Esophagus squamous epithelium (tissue), 4 donors: ENCODE data around the gene GRIK4.

Source experiments
- CTCF ChIP-seq, 6 experiments: fragments of 450-650 bp in 4 of 6; fragments of 200-600 bp in 2 of 6; sonication (generic) in 2 of 6; IDR thresholded peaks; one replicate each; pipeline ENCODE4 v1.5.1; 2016 to 2019; ENCODE audit warnings: antibody characterized with exemption in 6 of 6, mild to moderate bottlenecking in 4 of 6, moderate library complexity in 4 of 6
- POLR2A ChIP-seq, 4 donors: fragments of 450-650 bp; IDR thresholded peaks; one replicate each; pipeline ENCODE4 v1.6.1; 2017; ENCODE audit warnings: antibody characterized with exemption in 4 of 4, mild to moderate bottlenecking in 4 of 4, moderate library complexity in 3 of 4

DNA sequence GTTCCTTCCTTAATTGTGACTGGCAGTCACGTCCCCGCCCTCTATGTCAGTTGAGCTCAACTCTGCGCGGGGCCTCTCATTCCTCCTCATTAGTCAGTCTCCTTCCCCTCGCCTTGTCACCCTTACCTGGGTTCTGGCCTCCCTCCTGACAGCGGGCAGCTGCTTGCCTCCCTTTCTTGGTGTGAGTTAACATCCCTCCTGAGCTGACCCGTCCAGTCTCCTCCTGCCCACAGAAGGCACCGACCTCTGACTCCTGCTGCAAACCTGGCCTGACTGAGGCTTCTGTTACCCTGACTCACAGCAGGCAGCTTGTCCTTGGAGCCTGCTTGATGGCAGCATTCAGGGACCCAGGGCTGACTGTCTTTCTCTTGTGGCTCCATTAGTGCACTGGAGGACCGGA lies 45.2 kb downstream of the GRIK4 start:
- TF ChIP-seq POLR2A (IDR thresholded peaks at IDR 0.05), result no peak
- TF ChIP-seq CTCF (IDR thresholded peaks at IDR 0.05), result no peak
